Effector memory CD8-positive, alpha-beta T cell (primary cell): Measurements from ENCODE around the gene GRM5.
"Not testable (repeated sequence)": the region's sequence is repeated elsewhere in the genome, so short reads cannot be mapped to it uniquely, and the experiment has no call there.

ENCODE experiments used
- ATAC-seq: fragments of 150-1000 bp; cut with Tn5 transposase; replicated peaks from 2 replicates; pipeline ENCODE4 v1.10.0; 2021; ENCODE audit warnings: mild to moderate bottlenecking, moderate library complexity
- DNase-seq, 3 experiments: peaks; one replicate each; pipeline ENCODE4 v3.0.0; 2021
- H3K27ac Mint-ChIP-seq, 2 donors: one replicate each; pipeline ENCODE4 v1.8.0; 2022; ENCODE audit warnings: mild to moderate bottlenecking in 2 of 2, mixed read lengths in 2 of 2, moderate library complexity in 2 of 2
- H3K27me3 Mint-ChIP-seq, 2 donors: one replicate each; pipeline ENCODE4 v1.8.0; 2022; ENCODE audit warnings: mixed read lengths in 2 of 2
- H3K36me3 Mint-ChIP-seq: one replicate; pipeline ENCODE4 v1.8.0; 2022; ENCODE audit warnings: mild to moderate bottlenecking, moderate library complexity, mixed read lengths; ENCODE audit not compliant: insufficient read depth
- H3K4me1 Mint-ChIP-seq, 2 donors: one replicate each; pipeline ENCODE4 v1.8.0; 2022; ENCODE audit warnings: low read depth in 2 of 2, mixed read lengths in 2 of 2
- H3K4me3 Mint-ChIP-seq, 2 donors: one replicate each; pipeline ENCODE4 v1.8.0; 2022; ENCODE audit warnings: mild to moderate bottlenecking in 2 of 2, mixed read lengths in 2 of 2, moderate library complexity in 2 of 2
- H3K9me3 Mint-ChIP-seq, 2 donors: one replicate each; pipeline ENCODE4 v1.8.0; 2022; ENCODE audit warnings: mixed read lengths in 2 of 2
- total RNA-seq, 9 experiments: gene quantifications; one replicate each; lab custom pipeline; 2026; lab: John Stamatoyannopoulos, UW

GRM5 gene
- 0 reads per million in 9 experiments for total RNA-seq

- H3K4me3 Mint-ChIP-seq, H3K4me1 Mint-ChIP-seq, DNase-seq, H3K27ac Mint-ChIP-seq, H3K36me3 Mint-ChIP-seq, H3K9me3 Mint-ChIP-seq, ATAC-seq, H3K27me3 Mint-ChIP-seq: not testable (repeated sequence)
Observed at GRCh38 chr11:89065651-89066201, at the start of gene GRM5. Gene GRM5, minus strand, starts transcription at chr11:89065982. Its CDS starts 18,110 bp downstream, at chr11:89047872.

GRCh38 chr11:89097956-89098355, 32.2 kb upstream of the GRM5 start:
- H3K36me3 Mint-ChIP-seq, ATAC-seq, H3K27ac Mint-ChIP-seq, DNase-seq, H3K4me3 Mint-ChIP-seq, H3K27me3 Mint-ChIP-seq, H3K4me1 Mint-ChIP-seq, H3K9me3 Mint-ChIP-seq: not testable (repeated sequence)

- not testable (repeated sequence) for DNase-seq, H3K36me3 Mint-ChIP-seq, H3K27ac Mint-ChIP-seq, ATAC-seq, H3K4me3 Mint-ChIP-seq, H3K4me1 Mint-ChIP-seq, H3K27me3 Mint-ChIP-seq
- H3K9me3 Mint-ChIP-seq: peaks cover 7 to 16% of the 10 kb centered on the region in 2 donors
Observed at GRCh38 chr11:89093806-89094205, 28.0 kb upstream of the GRM5 start.

GRCh38 chr11:89084951-89085350, 19.2 kb upstream of the GRM5 start:
- not testable (repeated sequence) for H3K27me3 Mint-ChIP-seq, H3K4me1 Mint-ChIP-seq, H3K9me3 Mint-ChIP-seq, ATAC-seq, DNase-seq, H3K36me3 Mint-ChIP-seq, H3K4me3 Mint-ChIP-seq, H3K27ac Mint-ChIP-seq

- not testable (repeated sequence) for H3K27ac Mint-ChIP-seq, H3K4me3 Mint-ChIP-seq, H3K36me3 Mint-ChIP-seq, H3K9me3 Mint-ChIP-seq, H3K4me1 Mint-ChIP-seq, ATAC-seq, H3K27me3 Mint-ChIP-seq, DNase-seq
Observed at GRCh38 chr11:89070911-89071310, 5.1 kb upstream of the GRM5 start.

- DNase-seq (no peak), ATAC-seq (no peak)
- Mint-ChIP-seq H3K27me3 (peaks cover 0 to 7% of the 10 kb centered on the region in 2 donors), H3K4me3 (no peak overlapping the region), H3K9me3 (peaks cover 0 to 1% of the 10 kb centered on the region in 2 donors), H3K4me1 (no peaks in the 10 kb centered on the region), H3K36me3 (no peaks in the 10 kb centered on the region), H3K27ac (no peak overlapping the region)
Observed at GRCh38 chr11:89067264-89067663, 1.5 kb upstream of the GRM5 start.

GRCh38 chr11:89065066-89065465, 716 bp downstream of the GRM5 start:
- Mint-ChIP-seq H3K27me3 (peaks cover 0 to 7% of the 10 kb centered on the region in 2 donors), H3K4me3 (no peak overlapping the region), H3K9me3 (peaks cover 0 to 1% of the 10 kb centered on the region in 2 donors), H3K27ac (no peak overlapping the region), H3K36me3 (no peaks in the 10 kb centered on the region), H3K4me1 (no peaks in the 10 kb centered on the region)
- DNase-seq (no peak), ATAC-seq (no peak)

- not testable (repeated sequence) for H3K4me3 Mint-ChIP-seq, H3K4me1 Mint-ChIP-seq, ATAC-seq, H3K9me3 Mint-ChIP-seq, H3K27ac Mint-ChIP-seq, DNase-seq, H3K27me3 Mint-ChIP-seq, H3K36me3 Mint-ChIP-seq
Observed at GRCh38 chr11:89063481-89063951, 2.3 kb downstream of the GRM5 start.

GRCh38 chr11:89062771-89063298, 2.9 kb downstream of the GRM5 start:
- H3K9me3 Mint-ChIP-seq, H3K27ac Mint-ChIP-seq, H3K4me1 Mint-ChIP-seq, H3K36me3 Mint-ChIP-seq, DNase-seq, H3K27me3 Mint-ChIP-seq, ATAC-seq, H3K4me3 Mint-ChIP-seq: not testable (repeated sequence)

- H3K27me3 Mint-ChIP-seq, H3K27ac Mint-ChIP-seq, H3K9me3 Mint-ChIP-seq, ATAC-seq, H3K36me3 Mint-ChIP-seq, H3K4me3 Mint-ChIP-seq, DNase-seq, H3K4me1 Mint-ChIP-seq: not testable (repeated sequence)
Observed at GRCh38 chr11:89061839-89062238, 3.9 kb downstream of the GRM5 start.

GRCh38 chr11:89057406-89057805, 8.4 kb downstream of the GRM5 start:
- ATAC-seq, H3K27me3 Mint-ChIP-seq: not testable (repeated sequence)

GRCh38 chr11:89052220-89052619, 13.6 kb downstream of the GRM5 start:
- Mint-ChIP-seq H3K9me3 (peaks cover 3 to 14% of the 10 kb centered on the region in 2 donors), H3K4me1 (no peaks in the 10 kb centered on the region), H3K36me3 (no peaks in the 10 kb centered on the region)

More at GRCh38 chr11:89057406-89057805, 8.4 kb downstream of the GRM5 start:
- not testable (repeated sequence) for H3K4me1 Mint-ChIP-seq, H3K36me3 Mint-ChIP-seq, H3K4me3 Mint-ChIP-seq, H3K27ac Mint-ChIP-seq, H3K9me3 Mint-ChIP-seq, DNase-seq

GRCh38 chr11:89047159-89047558, 18.6 kb downstream of the GRM5 start:
- H3K4me3 Mint-ChIP-seq, H3K27me3 Mint-ChIP-seq, ATAC-seq, H3K9me3 Mint-ChIP-seq, H3K36me3 Mint-ChIP-seq, H3K4me1 Mint-ChIP-seq, DNase-seq, H3K27ac Mint-ChIP-seq: not testable (repeated sequence)

More at GRCh38 chr11:89052220-89052619, 13.6 kb downstream of the GRM5 start:
- Mint-ChIP-seq H3K27ac (no peak overlapping the region), H3K4me3 (no peak overlapping the region), H3K27me3 (no peaks in the 10 kb centered on the region)
- DNase-seq (no peak), ATAC-seq (no peak)

GRCh38 chr11:89043861-89044588, 21.8 kb downstream of the GRM5 start:
- H3K4me3 Mint-ChIP-seq, ATAC-seq, H3K27ac Mint-ChIP-seq, H3K4me1 Mint-ChIP-seq, DNase-seq, H3K27me3 Mint-ChIP-seq, H3K9me3 Mint-ChIP-seq, H3K36me3 Mint-ChIP-seq: not testable (repeated sequence)
